Stimulated activated CD4-positive, alpha-beta T cell treated with anti-CD3 and anti-CD28 coated beads, TNF-alpha, amount 100 ng/mL, for 48 hours (primary cell): ENCODE results near the gene PTCH1.

Experiments
- DNase-seq, 3 donors: peaks; one replicate each; pipeline ENCODE4 v3.0.0-alpha.2; 2020; ENCODE audit warnings: low read depth in 3 of 3

The PTCH1 gene

DNA sequence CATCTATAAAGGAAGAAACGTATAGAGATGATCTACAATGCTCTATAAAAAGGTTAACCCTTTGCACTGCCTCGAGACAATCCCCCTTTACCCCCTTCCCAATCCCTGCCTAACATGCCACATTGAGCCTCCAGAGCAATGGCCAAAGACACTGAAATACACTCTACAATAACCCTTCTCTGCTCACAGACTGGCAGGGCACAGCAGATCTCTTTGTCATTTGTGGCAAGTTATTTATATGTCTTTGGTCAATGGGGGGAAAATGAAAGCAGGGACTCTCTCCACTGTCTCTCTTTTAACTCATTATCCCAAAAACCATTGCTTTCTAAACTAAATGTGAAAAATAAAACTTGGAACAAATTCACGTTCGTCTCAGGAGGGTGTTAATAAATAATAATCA lies 51.7 kb downstream of the PTCH1 start:
- DNase-seq, result no peak

DNA sequence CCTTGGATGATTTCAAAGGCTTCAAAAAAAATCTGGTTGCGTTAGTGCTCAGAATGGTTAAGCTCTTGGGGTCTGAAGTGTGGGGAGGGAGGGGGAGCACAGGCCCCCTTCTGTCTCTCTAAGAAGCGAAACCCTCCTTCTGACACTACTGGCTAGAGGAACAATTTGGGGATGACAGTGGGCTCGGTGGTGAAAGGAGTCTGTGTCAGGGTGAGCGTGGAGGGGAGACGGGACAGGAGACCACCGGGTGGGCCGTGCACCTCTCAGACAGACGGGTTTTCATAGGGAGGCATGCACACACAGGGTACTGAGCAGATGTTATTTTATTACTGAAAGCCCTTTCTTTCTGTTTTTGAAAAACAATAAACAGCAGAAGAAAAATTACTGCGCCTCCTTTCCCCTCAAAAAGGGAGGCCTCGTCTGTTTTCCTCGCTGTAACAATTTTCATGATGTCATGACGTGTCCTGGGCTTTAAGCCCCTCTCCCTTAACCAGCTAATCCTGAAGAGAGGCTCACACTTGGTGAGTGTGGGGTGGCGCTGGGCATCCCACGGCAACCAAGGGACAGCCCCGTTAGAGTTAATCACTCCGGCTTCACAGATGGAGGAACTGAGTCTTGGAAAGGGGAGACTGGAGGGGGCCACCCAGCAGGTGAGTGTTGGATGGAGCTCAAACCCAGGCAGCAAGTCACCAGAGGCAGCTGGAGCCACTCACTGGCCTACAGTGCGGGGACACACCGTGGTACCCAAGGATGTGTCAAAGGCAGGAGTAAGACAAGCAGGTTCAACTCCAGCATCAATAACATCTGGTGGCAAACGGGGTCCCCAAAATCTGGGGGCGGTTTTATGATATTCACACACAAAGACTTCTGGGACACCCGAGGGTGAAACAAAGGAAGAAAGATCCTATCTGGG lies 53.4 kb downstream of the PTCH1 start:
- DNase-seq, result no peak

- peak; percentile 41 to 71 (median 68) for DNase-seq
Observed at GRCh38 chr9:95462249-95463147, 54.3 kb downstream of the PTCH1 start.

GRCh38 chr9:95461448-95462248 lies 55.1 kb downstream of the PTCH1 start:
- no peak for DNase-seq

GRCh38 chr9:95460518-95461164 lies 56.1 kb downstream of the PTCH1 start:
- DNase-seq, result no peak

DNA sequence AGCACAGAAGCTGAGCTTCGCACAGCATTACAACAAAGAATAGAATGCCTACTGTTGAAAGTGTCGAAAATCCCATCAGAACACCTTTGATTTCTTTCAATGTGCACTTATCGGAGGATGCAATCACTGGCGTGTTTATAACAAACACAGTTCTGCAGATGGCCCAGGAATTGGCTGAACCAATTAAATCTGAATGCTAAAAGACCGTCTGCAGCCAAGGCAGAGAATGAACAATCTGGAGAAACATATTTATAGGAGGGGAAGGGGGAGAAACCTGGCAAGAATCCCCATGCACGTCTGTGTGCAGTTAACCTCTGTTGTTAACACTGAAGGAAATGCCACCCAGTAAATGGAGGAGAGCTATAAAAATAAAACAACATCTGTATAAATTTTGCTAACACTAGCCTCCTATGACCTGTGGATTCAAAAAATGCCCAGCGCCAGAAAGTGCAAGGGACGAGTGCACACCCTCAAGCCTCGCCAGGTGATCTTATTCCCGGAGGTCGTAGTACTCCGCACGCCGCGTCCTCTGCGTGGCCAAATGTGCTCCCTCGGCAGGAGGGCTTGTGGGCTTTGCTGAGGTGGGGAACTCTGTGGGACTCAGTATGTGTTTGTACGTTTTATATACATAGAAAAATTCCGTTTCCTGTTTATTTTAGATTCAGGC lies 56.8 kb downstream of the PTCH1 start:
- no peak for DNase-seq

DNA sequence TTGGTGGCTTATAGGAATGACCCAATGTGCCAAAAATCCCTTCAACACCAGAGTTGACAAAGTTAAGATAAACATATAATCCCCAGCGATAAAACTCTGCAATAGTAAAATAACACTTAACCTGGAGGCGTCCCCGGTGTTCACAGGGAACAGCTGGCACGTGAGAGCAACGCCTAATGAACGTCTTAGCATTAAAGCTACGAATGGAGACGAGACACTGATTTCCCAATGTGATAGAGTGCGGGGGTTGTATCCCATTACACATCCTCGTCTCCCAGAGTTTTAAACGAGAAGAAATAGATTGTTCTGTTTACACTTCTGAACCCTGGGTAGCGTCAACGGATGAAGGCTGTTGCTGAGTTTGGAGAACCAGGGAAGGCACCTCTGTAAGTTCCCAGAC lies 57.6 kb downstream of the PTCH1 start:
- no peak for DNase-seq

GRCh38 chr9:95458666-95459065 lies 58.1 kb downstream of the PTCH1 start:
- DNase-seq, result no peak

DNA sequence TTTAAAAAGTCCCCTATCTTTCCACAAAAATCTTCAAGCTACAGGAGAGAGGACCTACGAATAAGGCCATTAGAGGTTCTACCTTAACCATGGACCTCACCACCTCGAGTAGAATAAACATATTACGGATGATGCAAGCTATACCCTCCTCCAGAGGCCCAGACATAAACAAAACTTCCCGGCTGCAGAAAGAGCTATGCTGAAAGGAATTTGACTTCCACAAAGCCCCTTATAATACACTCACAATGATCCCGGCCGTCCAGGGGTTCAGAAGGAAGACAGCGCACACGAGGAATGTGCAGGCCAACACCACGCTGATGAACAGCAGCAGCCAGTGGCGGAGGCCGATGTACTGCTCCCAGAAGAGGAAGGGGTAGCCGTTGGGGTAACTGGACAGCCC lies 59.0 kb downstream of the PTCH1 start:
- DNase-seq, result no peak

DNA sequence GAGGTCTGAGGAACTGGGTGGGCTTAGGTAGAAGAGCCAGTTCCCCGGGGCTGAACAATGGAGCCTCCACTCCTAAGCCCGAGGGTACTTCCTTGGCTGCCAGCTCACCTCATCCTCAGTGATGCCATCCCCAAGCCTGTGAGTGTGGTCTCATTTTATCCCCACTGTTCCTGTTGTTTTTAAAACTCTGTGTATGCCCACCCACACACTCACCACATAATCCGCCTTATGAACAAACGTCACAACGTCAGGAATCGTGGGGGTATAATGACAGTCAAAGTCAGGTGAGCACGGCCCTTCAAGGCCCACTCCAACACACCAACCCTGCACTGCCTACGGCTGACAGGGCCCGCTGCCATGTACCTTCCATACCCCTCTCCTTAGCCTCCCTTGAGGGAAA lies 61.1 kb downstream of the PTCH1 start:
- no peak for DNase-seq

DNA sequence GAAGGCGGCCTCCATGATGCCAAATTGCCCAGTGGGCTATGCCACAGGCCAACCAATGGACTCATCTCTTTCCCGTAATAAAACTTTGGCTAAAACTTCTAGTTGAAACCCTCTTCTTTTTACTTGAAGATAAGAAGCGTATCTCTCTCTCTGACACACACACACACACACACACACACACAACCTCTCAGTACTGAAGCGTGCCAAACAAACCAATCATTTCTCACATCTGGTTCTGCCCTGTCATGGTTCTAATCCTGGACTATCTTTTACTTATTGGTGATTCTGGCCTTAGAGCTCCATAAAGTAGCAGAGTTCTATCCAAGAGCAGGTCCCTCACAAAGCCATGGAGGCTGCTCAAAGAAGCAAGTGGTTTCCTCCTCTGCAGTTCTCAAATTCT lies 64.6 kb downstream of the PTCH1 start:
- DNase-seq, result no peak

DNA sequence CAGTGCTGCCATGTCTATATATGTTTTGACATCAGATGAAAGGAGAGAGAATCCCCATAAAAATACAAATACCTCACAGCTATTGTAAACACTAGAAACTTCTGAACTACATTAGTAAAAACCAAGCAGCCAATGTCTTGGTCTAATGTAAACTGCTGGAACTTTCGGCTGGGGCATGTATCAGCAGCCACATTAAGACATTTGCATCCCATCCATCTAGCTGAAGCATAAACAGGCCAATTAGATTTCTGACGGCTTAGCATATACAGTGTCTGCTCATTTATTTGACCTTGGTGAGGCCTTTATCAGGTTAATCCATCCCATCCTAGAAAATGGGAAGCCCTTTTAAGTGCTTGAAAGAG lies 65.7 kb downstream of the PTCH1 start:
- DNase-seq, result no peak

DNA sequence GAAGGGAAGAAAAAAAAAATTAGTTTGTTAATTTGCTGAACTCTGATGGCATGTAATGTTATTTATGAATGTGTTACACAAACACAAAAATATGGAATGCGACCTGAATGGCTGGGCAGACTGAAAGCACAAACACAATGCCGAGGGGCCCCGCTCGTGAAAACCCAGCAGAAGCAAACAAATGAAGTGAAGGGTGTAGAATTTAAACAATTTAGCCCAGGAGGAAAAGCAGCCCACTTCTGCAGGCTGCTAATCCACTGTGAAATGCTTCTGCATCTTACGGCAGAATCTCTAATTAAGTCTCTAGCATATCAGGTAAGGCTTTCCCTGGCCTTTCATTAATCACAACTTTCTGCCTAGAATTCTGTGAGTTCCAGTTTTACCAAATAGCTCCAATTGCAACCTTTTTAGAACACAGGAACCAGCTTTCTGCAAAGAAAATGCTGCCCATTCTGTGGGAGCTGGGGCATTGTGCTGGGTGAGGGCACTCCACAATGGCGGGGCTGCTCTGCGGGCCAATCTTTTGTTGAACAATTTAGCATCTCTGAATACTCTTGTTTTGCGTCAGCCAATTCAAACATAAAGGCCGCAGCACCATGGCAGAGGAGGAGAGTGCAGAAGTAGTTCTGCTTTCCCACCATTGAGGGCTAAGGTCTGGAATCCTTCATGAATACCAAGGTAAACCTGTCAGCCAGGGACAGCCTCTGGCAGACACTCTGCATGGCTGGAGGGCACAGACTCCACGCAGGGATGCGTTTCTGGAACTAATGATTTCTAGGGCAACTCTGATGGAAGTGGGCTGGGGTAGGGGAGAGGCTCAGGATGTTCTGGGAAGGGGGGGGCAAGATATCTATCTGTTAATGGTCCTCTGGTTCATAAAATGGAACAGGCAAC lies 66.4 kb downstream of the PTCH1 start:
- DNase-seq, result no peak

DNA sequence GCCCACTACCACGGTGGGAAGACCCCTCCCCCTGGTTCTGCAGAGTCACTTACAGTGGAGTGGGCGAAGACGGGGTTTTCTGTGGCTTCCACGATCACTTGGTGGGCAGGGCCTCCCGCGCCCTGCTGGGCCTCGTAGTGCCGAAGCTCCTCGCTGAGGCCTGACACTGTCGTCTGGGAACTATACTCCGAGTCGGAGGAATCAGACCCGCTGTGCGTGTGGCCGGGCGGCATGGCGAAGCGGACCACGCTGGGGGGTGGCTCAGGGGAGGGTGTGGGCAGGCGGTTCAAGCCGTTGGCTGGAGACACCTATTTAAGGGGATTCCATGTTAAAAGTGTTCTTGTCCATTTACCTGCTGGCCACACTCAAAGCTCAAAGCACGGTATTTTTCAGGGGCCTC lies 67.8 kb downstream of the PTCH1 start:
- DNase-seq, result no peak

- DNase-seq, result no peak
Observed at GRCh38 chr9:95447660-95448420, 68.9 kb downstream of the PTCH1 start.

GRCh38 chr9:95446984-95447383 lies 69.8 kb downstream of the PTCH1 start:
- DNase-seq, result no peak

DNA sequence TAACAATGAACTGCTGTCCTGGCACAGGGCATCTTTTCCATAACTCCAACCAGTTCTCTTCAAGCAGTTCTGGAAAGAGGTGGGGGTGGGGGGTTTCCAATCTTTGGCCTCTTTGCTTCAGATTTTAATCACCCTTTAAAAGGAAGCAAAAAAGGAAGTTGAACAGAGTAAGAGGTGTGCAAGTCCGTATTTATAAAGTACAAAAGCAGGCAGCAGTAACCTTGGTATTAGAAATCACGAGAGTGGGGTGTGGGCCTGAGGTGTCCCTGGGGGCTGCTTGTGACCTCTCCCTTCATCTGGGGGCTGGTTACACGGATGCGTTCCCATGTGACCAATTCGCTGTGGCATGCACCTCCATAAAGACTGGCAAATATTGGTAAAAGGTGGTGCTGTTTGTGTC lies 70.5 kb downstream of the PTCH1 start:
- no peak for DNase-seq

DNA sequence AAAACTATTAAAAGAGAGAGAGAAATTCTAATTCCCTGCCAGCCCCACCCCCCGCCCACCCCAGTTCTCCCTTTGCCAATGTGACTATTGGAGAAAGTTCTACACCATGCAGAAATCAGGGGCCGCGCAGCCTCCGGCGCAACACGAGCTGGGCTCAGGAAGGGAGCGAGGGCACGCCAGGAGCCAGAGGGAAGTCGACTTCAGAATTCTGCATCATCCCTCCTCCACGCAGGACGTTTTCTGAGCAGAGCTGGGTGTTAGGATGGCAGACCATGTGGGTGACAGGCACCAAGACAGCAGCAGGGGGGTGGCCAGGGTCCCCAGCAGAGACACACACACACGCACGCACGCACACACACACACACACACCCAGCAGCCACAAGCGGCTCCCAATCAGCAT lies 72.6 kb downstream of the PTCH1 start:
- DNase-seq, result no peak

DNA sequence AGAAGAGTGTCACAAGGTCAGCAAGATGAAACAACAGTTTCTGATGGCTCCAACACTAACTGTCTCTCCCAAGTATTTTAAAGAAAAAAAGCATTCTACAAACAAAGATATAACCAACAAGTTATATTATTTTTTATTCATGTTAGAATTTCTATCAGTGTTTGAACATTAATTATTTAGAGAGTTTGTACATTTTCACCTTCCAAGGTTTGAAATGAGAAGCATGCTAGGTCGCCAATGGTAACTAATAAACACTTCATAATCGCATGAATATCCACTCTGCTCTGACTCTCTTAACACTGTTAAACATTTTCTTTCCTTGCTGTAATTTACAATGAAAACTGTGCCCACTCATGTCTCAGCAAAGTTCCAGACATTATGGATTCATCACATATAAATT lies 73.5 kb downstream of the PTCH1 start:
- DNase-seq, result no peak
